Nephron (organoid): ENCODE measurements around the gene MGST2.

ENCODE experiments used
- H3K27ac Mint-ChIP-seq, 3 experiments: 2 replicates each; pipeline ENCODE4 v1.8.0; 2020; ENCODE audit warnings: mixed read lengths in 3 of 3, mild to moderate bottlenecking in 2 of 3, moderate library complexity in 1 of 3
- H3K27me3 Mint-ChIP-seq: 2 replicates; pipeline ENCODE4 v1.8.0; 2021; ENCODE audit warnings: low read depth, mild to moderate bottlenecking, moderate library complexity, mixed read lengths
- H3K36me3 Mint-ChIP-seq: 2 replicates; pipeline ENCODE4 v1.8.0; 2020; ENCODE audit warnings: low read depth, mixed read lengths
- H3K4me1 Mint-ChIP-seq: 2 replicates; pipeline ENCODE4 v1.8.0; 2020; ENCODE audit warnings: mixed read lengths
- H3K4me3 Mint-ChIP-seq, 3 experiments: 2 replicates each; pipeline ENCODE4 v1.8.0; 2020; ENCODE audit warnings: mild to moderate bottlenecking in 3 of 3, mixed read lengths in 3 of 3, moderate library complexity in 2 of 3
- H3K9me3 Mint-ChIP-seq: 2 replicates; pipeline ENCODE4 v1.8.0; 2020; ENCODE audit warnings: mixed read lengths
- TF ChIP-seq, protein P1 (sequence below), 3 experiments: fragments of 200-600 bp; sonication (generic); IDR thresholded peaks; one replicate each; pipeline ENCODE4 v1.5.0; 2021; ENCODE audit warnings: antibody characterized with exemption in 3 of 3; ENCODE audit not compliant: unreplicated experiment in 3 of 3

The MGST2 gene

GRCh38 chr4:139735381-139736273 is 70.0 kb downstream of the MGST2 start:
- Mint-ChIP-seq H3K27me3 (no peaks in the 10 kb centered on the region), H3K9me3 (no peaks in the 10 kb centered on the region), H3K27ac (peak overlapping the region; percentile 87 to 97 (median 91)), H3K36me3 (no peaks in the 10 kb centered on the region), H3K4me3 (peak overlapping the region; percentile 81 to 86 (median 86)), H3K4me1 (peaks cover 59% of the 10 kb centered on the region)
- TF ChIP-seq, protein P1, sequence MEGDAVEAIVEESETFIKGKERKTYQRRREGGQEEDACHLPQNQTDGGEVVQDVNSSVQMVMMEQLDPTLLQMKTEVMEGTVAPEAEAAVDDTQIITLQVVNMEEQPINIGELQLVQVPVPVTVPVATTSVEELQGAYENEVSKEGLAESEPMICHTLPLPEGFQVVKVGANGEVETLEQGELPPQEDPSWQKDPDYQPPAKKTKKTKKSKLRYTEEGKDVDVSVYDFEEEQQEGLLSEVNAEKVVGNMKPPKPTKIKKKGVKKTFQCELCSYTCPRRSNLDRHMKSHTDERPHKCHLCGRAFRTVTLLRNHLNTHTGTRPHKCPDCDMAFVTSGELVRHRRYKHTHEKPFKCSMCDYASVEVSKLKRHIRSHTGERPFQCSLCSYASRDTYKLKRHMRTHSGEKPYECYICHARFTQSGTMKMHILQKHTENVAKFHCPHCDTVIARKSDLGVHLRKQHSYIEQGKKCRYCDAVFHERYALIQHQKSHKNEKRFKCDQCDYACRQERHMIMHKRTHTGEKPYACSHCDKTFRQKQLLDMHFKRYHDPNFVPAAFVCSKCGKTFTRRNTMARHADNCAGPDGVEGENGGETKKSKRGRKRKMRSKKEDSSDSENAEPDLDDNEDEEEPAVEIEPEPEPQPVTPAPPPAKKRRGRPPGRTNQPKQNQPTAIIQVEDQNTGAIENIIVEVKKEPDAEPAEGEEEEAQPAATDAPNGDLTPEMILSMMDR (IDR thresholded peaks at IDR 0.05; ENCODE audit: unreplicated experiment in 3 of 3) = no peak

DNA sequence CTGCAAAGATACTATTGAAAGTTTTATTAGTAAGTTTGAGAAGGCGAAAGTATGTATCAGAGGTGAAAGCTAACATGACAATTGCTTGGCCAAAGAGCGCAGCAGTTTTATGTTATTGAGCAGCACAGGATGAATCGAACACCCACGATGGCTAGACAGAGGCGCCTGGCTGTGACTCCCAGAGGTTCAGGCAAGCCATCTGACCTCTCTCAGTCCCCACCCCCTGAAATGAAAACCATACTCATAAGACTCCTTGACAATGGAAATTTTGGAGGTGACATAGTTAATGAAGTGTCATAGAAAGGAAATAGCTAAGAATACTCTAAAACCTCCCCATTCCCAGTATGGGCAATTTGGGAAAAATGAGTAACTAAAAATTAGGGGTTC is 70.6 kb downstream of the MGST2 start:
- Mint-ChIP-seq H3K36me3 (no peaks in the 10 kb centered on the region), H3K27me3 (no peaks in the 10 kb centered on the region), H3K27ac (peak overlapping the region; percentile 87 to 97 (median 91)), H3K9me3 (no peaks in the 10 kb centered on the region), H3K4me1 (peaks cover 64% of the 10 kb centered on the region), H3K4me3 (peak overlapping the region; percentile 81 to 86 (median 86))
- TF ChIP-seq, protein P1 (IDR thresholded peaks at IDR 0.05; ENCODE audit: unreplicated experiment in 3 of 3) = no peak

- no peaks in the 10 kb centered on the region for H3K9me3 Mint-ChIP-seq
- no peaks in the 10 kb centered on the region for H3K27me3 Mint-ChIP-seq
- H3K4me3 Mint-ChIP-seq = peak overlapping the region in 2 of 3 experiments; percentile 10 to 20
- peaks cover 64% of the 10 kb centered on the region for H3K4me1 Mint-ChIP-seq
- H3K36me3 Mint-ChIP-seq = no peaks in the 10 kb centered on the region
- H3K27ac Mint-ChIP-seq = peak overlapping the region; percentile 87 to 97 (median 91)
- TF ChIP-seq, protein P1 (IDR thresholded peaks at IDR 0.05; ENCODE audit: unreplicated experiment in 3 of 3) = no peak
These were observed 71.0 kb downstream of the MGST2 start for GRCh38 chr4:139736661-139737060.

- Mint-ChIP-seq H3K4me1 (peaks cover 66% of the 10 kb centered on the region), H3K27ac (peak overlapping the region in 2 of 3 experiments; percentile 44 to 81), H3K36me3 (no peaks in the 10 kb centered on the region), H3K9me3 (no peaks in the 10 kb centered on the region), H3K4me3 (no peak overlapping the region), H3K27me3 (no peaks in the 10 kb centered on the region)
- TF ChIP-seq, protein P1 (IDR thresholded peaks at IDR 0.05; ENCODE audit: unreplicated experiment in 3 of 3) = no peak
These were observed 73.4 kb downstream of the MGST2 start for GRCh38 chr4:139738846-139739613.

DNA sequence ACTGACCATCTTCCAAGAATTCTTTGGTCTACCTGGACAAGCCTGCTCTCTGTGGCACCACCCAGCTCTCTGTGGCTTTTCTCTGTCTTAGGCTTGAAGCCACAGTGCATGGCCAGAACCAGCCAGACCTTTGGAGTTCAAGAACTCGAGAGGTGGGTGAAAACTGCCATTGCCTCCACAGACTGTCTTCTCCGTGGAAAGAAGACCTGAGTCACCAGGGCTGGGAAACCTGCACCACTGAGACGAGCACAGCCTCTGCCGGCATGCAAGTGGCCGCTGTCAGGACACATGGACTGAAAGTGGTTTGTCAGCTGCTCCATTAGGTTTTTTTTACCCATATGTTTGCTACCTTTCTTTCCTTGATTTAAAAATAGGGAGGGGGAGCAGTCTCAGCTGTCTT is 74.5 kb downstream of the MGST2 start:
- TF ChIP-seq, protein P1 (IDR thresholded peaks at IDR 0.05; ENCODE audit: unreplicated experiment in 3 of 3) = no peak
- Mint-ChIP-seq H3K36me3 (no peaks in the 10 kb centered on the region), H3K4me3 (peak overlapping the region in 1 of 3 experiments; percentile 12), H3K9me3 (no peaks in the 10 kb centered on the region), H3K27ac (peak overlapping the region; percentile 73 to 94 (median 75)), H3K27me3 (no peaks in the 10 kb centered on the region), H3K4me1 (peaks cover 70% of the 10 kb centered on the region)
